GM19397 (cell line): ENCODE data around the gene MTARC2.

ENCODE experiments used
- ATAC-seq: cut with Tn5 transposase; IDR thresholded peaks from one replicate; pipeline ENCODE4 v1.9.1; 2021; ENCODE audit warnings: mild to moderate bottlenecking, moderate library complexity; ENCODE audit not compliant: unreplicated experiment

The MTARC2 gene

DNA sequence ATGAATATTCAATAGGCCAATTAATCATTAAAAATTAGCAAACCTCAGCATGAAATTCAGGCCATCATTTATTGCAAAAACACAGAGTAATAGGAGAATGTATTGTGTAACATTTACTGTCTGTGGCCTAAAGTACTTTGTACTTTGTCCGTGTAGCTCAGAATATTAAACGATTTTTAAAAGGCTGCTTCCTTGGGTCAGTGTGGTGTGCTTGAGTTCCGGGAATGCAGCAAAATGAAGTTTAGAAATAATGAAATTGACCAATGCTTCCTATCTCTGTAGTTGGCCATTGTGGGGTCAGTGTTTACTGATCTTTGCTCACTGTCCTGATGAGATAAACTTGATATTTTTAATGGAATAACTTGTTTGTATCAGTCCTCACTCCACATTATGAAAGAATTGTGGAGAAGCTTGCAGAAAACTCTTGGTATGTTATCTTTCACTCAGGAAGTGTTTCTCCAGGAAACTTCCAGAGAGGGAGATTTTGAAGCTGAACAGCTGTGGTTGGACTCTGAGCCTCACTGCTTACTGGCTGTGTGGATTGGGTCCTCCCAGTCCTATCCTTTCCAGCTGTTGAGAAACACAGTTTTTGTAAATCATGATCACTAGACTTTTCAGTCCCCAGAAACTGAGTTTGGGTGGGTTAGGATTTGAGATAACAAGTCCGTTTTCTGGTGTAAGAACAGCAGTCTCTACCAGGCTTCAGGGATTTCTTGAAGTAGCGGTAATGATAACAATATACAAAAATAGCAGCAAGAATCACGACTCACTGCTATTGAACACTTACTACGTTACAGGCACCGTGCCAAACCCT lies 19.4 kb downstream of the MTARC2 start:
- ATAC-seq = no peak

DNA sequence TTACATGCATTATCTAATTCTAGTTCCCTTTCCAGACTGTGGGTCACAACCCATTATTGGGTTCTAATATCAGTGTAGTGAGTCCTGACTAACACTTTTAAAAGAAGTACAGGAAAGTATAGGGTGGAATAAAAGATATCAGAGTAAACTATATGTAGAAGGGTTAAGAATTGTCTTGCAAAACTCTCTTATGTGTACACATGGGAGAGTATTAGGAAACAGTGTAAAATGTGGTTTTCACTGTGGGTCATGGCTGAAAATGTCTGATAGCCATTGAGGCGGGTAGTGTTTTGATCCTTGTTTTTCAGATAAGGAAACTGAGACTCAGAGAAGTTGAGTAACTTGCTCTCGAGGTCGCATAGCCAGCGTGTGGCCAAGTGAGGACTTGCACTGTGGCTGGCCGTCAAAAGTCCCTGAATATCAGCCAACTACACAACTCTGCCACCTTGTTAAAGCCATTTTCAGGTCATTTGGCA lies 20.0 kb downstream of the MTARC2 start:
- no peak for ATAC-seq

DNA sequence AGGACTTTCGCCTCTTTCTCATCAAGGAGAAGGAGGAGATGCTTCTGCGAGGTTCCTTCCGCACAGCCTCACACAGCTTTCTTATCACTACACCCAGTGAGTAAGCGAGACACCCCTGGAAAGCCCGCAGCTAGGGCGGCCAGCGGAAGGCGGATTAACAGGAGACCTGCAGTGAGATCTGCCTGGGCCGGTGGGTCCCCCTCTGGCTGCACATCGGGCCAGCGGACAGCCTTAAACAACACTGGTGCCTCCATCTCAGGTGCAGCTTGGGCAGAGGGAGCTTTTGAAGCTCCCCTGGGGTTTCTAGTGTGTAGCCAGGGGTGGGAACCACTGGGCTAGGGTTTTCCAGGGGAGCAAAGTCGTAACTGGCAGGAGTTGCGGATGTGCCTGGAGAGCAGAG lies 21.1 kb downstream of the MTARC2 start:
- ATAC-seq = no peak

DNA sequence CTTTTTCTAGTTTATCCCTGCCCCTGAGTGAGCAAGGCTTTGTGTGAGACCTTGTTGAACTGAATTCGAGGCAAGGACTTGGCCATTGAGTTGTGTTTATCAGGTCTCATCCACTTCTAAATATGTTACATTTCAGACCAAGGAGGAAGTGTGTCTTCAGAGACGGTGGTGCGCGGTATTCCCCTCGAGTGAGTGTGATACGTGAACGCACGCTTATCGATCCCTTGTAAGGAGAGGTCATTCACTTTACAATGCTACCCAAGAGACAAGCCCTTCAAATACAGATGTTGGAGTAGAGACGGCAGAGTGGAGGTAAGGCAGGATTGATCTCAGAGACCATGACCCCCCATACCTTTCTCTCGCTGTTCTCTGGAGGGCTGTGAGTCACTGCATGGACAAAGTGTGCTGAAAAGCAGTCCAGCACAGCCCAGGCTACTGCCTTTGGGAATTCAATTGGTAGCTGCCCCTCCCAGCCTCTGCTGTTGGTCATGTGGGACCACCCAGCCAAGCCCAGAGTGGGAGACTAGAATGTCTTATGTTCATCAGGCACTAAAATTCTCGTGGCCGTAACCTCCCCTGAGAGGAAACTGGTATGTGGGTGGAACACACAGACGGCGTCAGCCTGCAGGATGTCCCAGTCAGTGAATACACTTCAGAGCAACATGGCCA lies 22.3 kb downstream of the MTARC2 start:
- peak; percentile 59 for ATAC-seq

DNA sequence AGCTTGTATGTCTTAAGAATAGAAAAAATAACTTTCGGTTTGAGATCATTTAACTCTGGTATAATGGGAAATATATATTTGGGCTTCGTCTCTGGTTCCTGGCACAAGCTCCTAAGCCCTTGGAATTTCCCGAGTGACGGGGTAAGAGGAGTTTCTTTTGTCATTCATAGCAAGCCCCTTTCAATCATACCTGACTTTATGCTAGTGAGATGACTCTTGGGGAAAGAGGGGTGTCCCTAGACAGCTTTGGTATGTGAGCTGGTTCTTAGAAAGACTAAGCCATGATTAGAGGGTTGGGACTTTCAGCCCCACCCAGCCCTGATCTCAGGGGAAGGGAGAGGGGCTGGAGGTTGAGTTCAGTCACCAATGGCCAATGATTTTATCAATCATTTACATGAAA lies 24.7 kb downstream of the MTARC2 start:
- peak; percentile 27 for ATAC-seq

DNA sequence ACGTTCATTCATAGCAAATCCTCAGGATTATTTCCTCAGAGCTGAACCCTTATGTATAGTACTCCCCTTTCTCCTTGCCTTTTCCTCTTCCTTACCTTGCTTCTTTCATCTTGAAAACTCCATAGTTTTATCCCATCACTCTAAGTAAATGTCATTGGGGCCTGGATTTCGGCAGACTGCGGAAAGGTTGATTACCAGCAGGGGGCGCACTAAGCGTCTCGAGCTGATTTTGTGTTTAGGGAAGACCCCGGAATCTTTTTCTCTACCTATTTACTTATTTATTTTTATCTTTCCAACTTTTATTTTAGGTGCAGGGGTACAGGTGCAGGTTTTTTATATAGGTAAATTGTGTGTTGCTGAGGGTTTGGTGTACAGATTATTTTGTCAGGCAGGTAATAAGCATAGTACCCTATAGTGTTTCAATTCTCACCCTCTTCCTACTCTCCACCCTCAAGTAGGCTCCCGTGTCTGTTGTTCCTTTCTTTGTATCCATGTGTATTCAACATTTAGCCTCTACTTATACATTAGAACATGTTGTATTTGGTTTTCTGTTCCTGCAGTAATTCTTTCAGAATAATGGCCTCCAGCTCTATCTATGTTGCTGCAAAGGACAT lies 27.2 kb downstream of the MTARC2 start:
- no peak for ATAC-seq

DNA sequence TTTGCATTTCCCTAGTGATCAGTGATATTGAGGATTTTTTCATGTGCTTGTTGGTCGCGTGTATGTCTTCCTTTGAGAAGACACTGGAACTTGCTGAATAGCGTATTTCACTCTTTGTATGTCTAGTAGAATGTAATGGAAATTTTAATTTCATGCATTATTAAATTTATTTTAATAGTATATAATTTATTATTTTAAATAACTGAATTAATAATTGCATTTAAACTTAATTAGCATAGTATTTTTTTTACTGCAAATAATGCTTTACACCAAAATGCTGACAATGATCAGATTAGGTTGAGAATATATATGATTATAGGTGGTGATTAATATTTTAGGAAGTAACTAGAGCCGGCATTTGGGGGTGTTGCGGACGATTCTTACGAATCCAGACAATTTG lies 28.1 kb downstream of the MTARC2 start:
- ATAC-seq = no peak

DNA sequence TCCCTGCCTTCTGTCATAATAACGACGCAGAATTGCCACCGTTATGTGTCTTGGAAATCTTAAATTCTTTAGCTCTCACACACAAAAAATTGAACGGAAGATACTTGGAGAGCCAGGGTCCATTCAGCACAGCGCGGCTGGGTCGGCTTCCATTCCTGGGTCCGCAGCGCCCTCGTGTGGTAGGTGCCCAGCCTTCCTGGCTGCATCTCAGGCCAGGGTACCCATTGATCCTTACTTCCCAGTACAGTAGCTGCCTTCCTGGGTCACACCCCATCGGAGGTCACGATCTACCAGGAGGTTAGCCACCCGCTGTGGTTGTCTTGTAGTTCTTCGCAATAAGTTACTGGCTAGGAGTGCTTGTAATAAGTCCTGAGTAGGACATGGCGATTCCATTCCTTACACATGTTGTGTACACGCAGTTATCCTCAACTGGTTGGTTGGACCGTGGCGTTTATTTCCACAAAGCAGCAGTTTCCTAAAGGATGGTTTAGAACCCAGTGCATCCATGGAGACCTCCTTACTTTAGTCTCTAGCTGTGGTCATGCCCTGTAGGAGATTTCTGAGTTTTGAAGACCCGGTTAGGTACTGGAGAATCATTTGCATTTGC lies 28.7 kb downstream of the MTARC2 start:
- ATAC-seq = peak; percentile 83

DNA sequence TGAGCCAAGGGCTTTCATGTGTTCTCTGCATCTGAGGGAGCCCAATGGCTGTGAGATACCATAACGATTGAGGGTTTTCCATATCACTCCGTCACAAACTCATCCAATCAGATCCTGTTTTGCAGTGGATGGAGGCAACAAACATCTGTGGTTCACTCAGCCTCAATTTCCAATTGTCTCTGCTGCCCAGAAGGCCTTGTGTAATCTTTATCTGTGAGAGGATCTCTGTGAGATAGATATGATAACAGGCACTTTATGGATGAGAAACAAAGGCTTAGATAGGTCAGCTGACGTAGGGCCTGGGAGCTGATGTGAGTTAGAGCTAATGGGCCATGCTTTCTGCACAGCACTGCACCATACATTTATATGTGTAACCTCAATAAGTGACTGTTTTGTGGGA lies 35.3 kb downstream of the MTARC2 start:
- ATAC-seq = no peak

DNA sequence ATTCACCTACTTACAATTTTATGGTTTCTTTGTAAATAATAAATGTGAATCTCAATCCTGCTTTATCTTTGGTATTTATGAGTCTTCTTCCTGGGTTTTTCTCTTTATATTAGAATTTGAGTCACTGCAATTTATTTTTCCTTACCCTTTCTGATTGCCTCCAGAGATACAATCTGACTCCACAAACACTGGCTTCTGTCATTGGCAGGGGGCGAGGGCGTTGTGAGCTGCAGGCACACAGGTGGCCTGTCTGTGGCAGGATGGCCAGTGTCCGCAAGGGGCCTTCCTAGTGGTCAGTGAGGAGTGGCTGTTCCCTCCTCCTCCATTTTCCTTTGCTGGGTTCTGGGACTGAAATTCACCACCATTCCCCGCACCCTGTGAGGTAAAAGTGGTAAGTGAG lies 36.6 kb downstream of the MTARC2 start:
- no peak for ATAC-seq

DNA sequence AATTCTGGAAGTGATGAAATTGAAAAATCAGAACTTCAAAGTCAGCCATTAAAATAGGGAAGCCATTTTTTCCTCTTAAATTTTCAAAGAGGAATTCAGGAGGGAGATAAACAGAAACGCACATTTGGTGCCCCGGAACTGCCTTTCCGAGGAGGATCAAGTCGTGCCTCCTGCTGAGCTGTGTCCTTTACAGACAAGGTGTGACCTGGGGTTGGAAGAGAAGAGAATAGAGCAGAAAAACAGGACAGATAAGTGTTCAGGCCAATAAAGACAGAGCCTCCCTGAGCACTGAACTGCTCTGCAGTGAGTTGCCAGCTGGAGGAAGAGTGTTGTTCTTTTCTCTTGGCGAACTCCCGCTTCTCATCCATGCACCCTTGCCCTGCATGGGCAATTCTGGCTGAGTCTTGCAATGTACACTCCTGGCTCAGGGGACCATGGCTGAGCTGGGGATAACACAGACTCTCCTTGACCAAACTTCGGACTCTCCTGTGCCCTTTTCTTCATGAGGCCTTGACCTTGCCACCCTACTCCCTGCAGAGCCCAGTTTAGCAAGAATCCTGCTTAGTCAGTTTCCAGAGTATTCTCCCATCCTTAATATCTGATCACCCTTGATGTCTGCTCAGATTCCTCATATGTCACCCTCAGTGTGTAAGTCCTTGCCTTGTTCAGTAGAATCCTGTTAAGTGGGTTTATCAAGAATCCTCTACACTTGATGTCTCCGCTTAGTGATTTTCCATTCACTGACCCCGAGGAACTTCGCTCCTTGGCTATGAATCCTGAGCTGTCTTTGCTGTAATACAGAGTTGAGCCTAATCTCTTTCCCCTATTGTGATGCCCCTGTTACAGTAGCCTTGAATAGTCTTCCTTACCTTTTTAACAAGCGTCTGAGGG lies 37.3 kb downstream of the MTARC2 start:
- ATAC-seq = no peak

DNA sequence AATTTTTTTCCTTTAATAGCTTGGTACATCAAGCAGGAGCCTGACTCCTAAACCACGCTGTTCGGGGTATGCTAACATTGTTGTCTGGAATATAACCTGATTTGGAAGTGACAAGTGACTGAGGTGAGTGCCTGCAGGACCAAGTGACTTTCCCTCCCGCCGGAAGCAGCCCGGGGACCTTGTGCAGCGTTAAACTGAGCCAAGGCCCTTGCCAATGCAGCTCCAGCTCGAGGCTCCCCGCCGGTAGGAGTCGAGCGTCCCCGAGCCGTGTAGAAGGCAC lies 37.9 kb downstream of the MTARC2 start:
- peak; percentile 14 for ATAC-seq

DNA sequence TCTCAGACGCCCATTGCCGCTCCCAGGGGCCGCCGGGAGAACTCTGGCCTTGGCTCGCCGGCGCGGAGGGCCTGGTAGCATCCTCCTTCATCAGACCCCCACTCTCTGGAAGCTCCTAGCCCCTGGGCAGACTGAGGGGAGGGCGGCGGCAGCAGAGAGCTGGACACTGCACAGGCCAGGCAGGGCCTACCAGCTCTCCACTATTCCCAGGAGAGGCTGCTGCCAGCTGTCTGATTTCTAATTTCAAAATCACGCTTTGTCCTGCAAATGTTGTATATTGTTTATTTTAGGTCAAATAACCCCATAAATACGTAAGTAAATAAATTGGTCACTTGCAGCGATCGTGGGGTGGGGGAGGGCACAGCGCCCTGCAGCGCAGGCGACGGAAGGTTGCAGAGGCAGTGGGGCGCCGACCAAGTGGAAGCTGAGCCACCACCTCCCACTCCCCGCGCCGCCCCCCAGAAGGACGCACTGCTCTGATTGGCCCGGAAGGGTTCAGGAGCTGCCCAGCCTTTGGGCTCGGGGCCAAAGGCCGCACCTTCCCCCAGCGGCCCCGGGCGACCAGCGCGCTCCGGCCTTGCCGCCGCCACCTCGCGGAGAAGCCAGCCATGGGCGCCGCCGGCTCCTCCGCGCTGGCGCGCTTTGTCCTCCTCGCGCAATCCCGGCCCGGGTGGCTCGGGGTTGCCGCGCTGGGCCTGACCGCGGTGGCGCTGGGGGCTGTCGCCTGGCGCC lies 38.4 kb downstream of the MTARC2 start, which contains the start of gene MTARC1:
TSS of gene MTARC1 (plus strand) at position 577 of the 732 bp plus-strand sequence. CDS start at position 609, 32 bp downstream.
- peak; percentile 84 for ATAC-seq

DNA sequence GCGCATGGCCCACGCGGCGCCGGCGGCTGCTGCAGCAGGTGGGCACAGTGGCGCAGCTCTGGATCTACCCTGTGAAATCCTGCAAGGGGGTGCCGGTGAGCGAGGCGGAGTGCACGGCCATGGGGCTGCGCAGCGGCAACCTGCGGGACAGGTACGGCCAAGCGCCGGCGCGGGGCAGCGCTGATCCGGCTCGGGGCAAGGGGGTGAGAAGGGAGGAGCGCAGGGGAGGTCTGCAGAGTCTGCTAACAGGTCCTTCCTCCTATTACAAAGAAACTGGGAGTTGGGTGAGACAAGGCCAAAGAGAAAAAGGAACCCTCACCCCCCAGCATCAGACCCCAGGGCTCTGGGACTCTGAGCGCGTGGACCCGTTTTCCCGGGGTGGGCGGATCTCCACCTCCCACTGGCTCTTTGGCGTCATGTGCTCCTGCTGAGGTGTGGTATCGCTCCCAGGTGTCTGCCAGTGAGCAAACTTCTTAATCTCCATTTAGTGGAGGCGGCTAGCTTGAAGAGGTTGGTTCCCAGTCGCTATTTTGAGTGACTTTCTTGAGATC lies 39.0 kb downstream of the MTARC2 start:
- ATAC-seq = peak; percentile 43

DNA sequence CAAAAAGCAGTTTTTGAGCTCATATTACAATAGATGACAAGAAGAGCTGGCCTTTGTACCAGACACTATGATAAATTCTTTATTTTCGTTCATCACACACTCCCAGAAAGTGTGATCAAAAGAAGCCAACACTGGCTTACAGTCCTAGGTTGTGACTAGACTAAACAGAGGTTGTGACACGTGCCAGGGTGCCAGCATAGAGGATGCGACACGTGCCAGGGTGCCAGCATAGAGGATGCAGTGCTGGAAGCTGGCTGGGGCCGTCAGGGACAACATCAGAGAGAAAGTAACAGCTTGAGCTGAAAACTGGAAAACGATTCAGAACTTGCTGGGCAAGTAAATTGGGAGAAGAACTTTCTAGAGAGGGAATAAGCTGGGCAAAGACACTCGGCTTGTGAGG lies 40.8 kb downstream of the MTARC2 start:
- ATAC-seq = no peak

DNA sequence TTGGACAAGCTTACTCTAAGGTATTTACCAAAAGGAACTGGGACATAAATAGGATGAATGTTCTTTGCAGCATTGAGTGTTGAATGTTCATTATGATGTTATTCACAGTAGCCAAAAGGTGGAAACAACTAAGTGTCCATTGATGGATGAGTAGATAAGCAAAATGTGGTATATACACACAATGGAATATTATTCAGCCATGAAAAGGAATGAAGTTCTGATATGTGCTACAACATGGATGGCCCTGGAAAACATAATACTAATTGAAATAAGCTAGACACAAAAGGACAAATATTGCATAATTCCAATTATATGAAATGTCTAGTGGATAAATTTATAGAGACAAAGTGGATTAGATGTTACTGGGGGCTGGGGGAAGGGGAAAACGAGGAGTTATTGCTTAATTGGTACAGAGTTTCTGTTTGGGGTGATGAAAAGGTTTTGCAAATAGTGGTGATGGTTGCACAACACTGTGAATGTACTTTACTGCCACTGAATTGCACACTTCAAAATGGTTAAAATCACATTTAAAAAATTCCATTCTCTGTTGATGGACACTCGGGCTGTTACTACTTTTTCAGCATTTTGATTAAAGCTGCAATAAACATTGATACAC lies 41.5 kb downstream of the MTARC2 start:
- no peak for ATAC-seq

DNA sequence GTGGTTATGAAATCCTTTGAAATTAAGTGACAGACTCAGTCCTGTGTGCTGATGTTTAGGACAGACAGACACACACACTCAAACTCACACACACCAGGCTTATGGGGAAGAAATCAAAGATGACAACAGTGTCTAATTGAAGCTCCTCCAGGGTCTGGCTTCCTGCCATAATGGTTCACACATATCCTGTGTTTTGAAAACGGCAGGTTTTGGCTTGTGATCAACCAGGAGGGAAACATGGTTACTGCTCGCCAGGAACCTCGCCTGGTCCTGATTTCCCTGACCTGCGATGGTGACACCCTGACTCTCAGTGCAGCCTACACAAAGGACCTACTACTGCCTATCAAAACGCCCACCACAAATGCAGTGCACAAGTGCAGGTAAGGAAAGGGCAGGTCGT lies 43.2 kb downstream of the MTARC2 start:
- ATAC-seq = no peak

DNA sequence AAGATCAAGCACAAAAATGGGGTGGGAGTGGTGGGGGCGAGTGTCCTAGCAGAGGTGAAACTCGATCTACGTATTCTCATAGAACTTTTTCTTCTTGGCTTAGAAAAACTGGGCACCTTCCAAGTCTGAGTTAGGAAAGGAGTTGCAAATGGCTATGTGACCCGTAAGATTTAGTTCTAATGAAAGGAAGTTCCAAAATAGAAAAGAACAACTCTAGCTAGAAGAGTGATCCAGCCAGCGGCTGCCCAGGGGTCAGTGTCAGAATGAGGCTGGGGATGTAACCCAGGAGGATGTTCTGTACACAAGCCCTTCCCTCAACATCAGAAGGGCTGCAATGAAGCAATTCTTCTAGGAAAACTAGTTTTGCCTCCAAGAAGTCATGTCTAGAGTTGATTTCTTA lies 43.8 kb downstream of the MTARC2 start:
- no peak for ATAC-seq

DNA sequence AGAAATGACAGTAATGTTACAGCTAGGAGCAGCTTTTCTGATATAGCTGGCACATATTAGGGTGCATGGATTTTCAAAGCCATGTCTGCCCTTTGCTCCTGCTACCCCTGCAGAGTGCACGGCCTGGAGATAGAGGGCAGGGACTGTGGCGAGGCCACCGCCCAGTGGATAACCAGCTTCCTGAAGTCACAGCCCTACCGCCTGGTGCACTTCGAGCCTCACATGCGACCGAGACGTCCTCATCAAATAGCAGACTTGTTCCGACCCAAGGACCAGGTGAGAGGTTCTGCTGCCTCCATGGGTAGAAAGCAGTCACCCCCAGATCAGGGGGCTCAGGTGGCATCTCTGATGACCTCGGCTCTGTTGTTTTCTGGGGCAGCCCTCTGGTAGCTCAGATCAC lies 48.4 kb downstream of the MTARC2 start:
- ATAC-seq = no peak
